GM12874 (cell line): Measurements from ENCODE around the gene PTCD1.

Experiments used
- CTCF ChIP-seq: IDR thresholded peaks from 2 replicates; pipeline ENCODE4 v1.5.1; 2011; ENCODE audit warnings: low read depth, mild to moderate bottlenecking, control low read depth, low read length, moderate library complexity; ENCODE audit not compliant: insufficient read depth

The PTCD1 gene

GRCh38 chr7:99392046-99392445 lies 46.6 kb downstream of the PTCD1 start:
- TF ChIP-seq CTCF, result no peak

GRCh38 chr7:99390941-99391602 lies 47.5 kb downstream of the PTCD1 start:
- no peak for TF ChIP-seq CTCF

GRCh38 chr7:99389772-99390171 lies 48.8 kb downstream of the PTCD1 start:
- no peak for TF ChIP-seq CTCF

GRCh38 chr7:99387912-99388311 lies 50.7 kb downstream of the PTCD1 start:
- TF ChIP-seq CTCF, result no peak

GRCh38 chr7:99386584-99387238 lies 51.9 kb downstream of the PTCD1 start:
- TF ChIP-seq CTCF, result peak; percentile 36; the same call in 1 of the 2 replicates

GRCh38 chr7:99385564-99385963 lies 53.0 kb downstream of the PTCD1 start:
- no peak for TF ChIP-seq CTCF

- no peak for TF ChIP-seq CTCF
Measured at GRCh38 chr7:99384523-99384922, 54.1 kb downstream of the PTCD1 start.
